ENCODE measurements around the gene EYS.

GRCh38 chr6:63783096-63783495 is 1923.9 kb downstream of the EYS start:
- TF ChIP-seq, protein P1, sequence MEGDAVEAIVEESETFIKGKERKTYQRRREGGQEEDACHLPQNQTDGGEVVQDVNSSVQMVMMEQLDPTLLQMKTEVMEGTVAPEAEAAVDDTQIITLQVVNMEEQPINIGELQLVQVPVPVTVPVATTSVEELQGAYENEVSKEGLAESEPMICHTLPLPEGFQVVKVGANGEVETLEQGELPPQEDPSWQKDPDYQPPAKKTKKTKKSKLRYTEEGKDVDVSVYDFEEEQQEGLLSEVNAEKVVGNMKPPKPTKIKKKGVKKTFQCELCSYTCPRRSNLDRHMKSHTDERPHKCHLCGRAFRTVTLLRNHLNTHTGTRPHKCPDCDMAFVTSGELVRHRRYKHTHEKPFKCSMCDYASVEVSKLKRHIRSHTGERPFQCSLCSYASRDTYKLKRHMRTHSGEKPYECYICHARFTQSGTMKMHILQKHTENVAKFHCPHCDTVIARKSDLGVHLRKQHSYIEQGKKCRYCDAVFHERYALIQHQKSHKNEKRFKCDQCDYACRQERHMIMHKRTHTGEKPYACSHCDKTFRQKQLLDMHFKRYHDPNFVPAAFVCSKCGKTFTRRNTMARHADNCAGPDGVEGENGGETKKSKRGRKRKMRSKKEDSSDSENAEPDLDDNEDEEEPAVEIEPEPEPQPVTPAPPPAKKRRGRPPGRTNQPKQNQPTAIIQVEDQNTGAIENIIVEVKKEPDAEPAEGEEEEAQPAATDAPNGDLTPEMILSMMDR (IDR thresholded peaks at IDR 0.05; ENCODE audit: low read depth, low read length, poor library complexity, severe bottlenecking) = no peak
- TF ChIP-seq EZH2phosphoT487 (IDR thresholded peaks at IDR 0.05; ENCODE audit: borderline replicate concordance, low read length) = no peak
